Daoy (cell line): ENCODE measurements around the gene PHAF1. TPM values are rescaled to one million over a fixed set of nuclear protein-coding genes. Genes with fewer than 3 reads are reported as not detected.

Experiments used
- DNase-seq: peaks from one replicate; pipeline ENCODE4 v3.0.0-alpha.2; 2015; ENCODE audit warnings: low read depth
- total RNA-seq: library from RNA; depleted of rRNA; stranded (reverse); fragments of >200 nt; shearing (Covaris generic); gene quantifications from 2 replicates; pipeline ENCODE4 v1.2.3, GENCODE V29; 2014; rRNA removed

The PHAF1 gene
- 12.5 and 26.3 TPM in 2 replicates for total RNA-seq

DNA sequence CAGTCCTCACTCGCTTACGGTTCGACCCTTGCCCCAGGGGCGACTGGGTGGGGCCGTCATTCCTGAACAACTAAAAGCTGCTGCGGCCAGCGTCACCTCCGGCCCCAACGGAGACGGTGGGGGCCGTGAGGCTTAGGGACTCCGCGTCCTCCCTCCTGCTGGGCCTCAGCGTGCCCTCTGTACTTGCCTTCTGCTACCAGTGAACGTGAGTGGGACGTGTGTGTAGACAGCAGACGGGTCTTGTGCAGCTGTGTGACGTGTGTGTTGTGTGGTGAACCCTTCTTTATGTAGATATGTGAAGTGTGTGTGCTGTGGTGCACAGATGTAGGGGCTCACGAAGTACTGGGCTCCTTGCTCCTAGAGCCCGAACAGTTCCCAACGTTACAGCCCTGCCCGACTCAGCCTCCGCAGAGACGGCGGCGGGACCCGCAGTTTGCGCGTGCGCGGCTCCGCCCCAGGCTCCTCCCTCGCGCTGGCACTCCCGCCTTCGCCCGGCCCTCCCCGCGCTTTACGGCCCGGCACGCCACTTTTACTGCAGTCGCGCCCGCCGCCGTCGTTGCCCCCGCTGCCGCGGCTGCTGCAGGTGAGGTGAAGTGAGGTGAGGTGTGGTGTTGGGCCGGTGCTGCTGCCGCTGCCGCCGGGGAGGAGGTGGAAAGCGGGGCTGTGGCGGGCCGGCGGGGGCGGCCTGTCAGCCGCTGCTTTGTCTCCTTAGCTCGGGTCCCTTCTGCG, at the start of gene PHAF1:
TSS of gene PHAF1 (plus strand) at position 535 of the 729 bp plus-strand sequence. CDS start 235 bp downstream, outside the sequence.
- DNase-seq: peak; percentile 91

DNA sequence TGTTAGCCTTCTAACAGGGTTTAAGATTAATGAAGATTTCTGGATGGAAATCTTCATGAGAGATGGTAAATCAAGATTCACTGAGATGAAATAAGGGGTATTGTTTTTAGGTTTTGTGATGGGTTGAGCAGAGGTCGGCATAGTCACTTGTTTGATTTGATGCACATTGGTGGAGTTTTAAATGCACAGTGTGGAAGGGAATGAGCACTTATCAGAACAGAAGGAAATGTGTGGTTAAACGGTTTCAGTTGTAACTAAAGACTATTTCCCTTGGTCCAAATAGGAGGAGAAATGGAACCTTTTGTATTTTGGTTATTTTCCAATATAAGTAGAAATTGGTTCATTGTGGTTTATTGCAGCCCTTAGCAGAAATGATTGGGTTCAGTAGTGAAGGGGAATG, 46.7 kb upstream of the PHAF1 start:
- no peak for DNase-seq

DNA sequence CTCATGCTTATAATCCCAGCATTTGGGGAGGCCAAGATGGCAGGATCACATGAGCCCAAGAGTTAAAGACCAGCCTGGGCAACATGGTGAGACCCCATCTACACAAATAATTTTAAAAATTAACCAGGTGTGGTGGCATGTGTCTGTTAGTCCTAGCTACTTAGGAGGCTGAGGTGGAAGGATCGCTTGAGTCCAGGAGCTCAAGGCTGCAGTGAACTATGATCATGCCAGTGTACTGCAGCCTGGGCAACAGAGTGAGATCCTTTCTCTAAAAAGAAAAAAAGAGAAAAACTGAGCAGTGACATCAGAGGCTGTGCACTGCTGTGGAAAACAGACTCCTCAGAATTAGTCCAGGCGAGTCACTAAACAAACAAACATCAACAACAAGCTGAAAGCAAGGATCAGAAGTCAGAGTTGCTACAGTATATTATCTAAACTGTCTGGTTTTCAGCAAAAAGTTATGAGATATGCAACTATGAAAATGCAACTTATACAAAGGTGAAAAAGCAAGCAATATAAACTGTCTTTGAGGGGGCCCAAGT, 41.5 kb upstream of the PHAF1 start:
- no peak for DNase-seq

DNA sequence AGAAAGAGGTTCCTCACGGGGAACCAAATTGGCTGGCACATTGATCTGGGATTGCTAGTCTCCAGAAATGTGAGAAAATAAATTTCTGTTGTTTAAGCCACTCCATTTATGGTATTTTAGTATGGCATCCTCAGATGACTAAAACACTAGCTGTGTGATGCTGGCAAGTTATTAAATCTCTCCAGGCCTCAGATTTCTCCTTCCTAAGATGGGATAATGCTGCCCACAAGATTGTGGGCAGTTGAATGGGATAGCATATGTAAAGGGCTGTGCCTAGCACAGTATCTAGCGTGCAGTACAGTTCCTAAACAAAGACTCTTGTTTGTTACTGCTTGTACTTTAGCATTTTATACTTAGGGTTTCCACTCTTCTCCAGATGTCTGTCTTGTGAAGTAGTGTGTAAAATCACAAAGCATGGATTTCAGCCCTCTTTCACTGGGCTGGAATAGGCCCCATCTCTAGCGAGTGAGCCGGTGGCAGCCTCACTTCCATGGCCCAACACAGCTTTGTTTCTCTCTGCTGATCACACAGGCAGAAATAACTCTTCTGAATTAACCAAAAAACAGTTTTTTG, 38.2 kb upstream of the PHAF1 start:
- no peak for DNase-seq

DNA sequence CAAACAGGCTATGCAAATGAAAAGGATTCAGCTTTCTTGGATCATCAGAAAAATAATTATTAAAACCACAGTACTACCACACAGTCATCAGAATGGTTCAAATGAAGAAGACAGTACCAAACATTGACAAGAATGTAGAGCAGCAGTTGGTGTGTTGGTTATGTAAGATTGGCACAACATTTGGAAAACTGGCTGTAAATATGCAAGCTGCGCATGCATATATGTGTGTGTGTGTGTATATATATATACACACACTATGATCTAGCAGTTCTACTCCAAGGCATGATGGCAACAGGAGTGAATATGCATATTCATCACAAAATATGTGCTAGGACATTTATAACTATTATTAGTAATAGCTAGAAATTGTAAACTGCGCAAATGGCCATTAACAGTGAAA, 34.4 kb upstream of the PHAF1 start:
- DNase-seq: no peak

DNA sequence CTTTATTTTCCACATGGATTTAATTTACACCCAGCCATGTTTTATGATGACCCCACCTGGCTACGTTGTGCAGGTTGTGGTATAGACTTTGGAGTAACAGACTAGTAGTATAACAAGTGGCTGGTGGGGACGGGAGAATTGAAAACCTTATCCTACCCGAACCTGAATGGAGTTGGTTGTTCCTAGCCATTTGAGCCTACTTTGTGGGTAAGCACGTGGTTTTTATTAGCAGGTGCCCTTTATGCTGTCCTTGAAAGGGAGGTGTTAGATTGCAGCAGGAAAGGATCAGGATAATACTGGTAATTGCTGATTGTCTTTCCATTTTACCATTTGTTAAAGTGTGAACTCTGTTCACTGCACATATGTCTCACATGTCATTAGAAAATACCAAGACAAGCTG, 31.9 kb upstream of the PHAF1 start:
- DNase-seq: no peak

DNA sequence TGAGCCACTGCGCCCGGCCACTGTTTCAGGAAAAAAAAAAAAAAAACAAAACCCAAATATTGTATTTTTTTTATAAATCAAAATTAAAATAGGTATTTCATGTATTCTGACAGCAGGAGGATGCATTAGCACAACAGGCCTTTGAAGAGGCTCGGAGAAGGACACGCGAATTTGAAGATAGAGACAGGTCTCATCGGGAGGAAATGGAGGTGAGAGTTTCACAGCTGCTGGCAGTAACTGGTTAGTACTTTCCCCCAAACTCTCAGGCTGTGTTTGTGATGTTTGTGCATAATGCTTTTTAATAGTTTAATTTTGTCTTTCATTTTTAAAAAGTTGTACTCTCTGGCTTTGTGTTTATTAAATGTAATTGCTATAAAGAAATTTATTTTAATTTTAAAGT, 27.6 kb upstream of the PHAF1 start:
- no peak for DNase-seq

DNA sequence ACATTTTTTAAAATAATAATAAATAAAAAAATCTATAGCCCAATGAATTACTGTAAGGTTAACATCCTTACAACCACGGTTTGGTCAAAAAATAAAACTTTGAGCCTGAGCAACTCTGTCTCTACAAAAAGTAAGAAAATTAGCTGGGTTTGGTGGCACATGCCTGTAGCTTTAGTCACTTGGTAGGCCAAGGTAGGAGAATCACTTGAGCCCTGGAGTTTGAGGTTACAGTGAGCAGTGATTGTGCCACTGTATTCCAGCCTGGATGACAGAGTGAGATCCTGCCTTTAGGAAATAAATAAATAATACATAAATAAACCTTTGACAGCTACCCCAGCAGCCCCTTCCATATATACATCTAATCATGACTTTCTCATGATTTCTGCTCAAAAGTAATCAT, 26.9 kb upstream of the PHAF1 start:
- DNase-seq: no peak

DNA sequence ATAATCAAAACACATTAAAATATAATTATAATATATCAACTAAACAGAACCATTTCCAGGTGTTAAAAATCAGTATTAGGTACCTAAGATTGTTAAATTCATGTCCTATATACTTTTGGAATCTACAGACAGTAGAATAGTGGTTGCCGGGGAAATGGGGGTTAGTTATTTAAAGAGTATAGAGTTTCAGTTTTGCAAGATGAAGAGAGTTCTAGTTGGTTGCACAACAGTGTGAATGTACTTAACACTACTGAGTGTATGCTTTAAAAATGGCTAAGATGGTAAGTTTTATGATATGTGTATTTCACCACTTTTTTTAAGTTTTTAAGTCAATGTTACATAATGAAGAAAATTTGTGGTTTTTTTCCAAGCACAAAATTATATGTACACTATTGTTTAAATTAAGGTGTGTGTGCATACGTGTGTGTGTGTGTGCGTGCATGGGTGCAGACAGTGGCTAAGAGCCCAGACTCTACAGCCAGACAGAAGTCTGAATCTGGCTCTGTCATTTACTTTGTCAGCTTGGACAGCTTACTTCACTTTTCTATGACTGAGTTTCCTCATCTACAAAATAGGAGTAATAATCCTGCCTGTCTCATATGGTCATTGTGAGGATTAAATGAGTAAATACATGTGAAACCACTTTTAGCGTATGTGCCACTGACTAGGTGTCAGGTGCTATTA, 25.3 kb upstream of the PHAF1 start:
- no peak for DNase-seq

DNA sequence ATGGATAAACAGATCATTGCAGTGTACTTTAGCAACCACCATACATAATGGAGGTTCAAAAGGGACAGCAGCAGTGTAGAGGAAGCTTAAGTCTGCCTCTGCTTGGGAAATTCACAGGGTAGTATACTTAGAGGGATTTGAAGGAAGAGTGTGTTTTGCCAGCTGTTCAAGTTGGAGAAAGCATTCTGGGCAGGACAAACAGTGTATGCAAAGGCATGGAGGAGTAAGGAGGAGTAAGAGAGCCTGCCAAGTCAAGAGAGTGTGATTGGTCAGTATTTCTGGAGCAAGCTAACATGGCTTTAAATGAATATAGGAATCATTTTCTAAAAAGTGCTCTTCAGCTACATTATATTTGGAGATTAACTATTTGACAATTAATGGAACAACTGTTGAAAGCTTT, 22.9 kb upstream of the PHAF1 start:
- DNase-seq: no peak

DNA sequence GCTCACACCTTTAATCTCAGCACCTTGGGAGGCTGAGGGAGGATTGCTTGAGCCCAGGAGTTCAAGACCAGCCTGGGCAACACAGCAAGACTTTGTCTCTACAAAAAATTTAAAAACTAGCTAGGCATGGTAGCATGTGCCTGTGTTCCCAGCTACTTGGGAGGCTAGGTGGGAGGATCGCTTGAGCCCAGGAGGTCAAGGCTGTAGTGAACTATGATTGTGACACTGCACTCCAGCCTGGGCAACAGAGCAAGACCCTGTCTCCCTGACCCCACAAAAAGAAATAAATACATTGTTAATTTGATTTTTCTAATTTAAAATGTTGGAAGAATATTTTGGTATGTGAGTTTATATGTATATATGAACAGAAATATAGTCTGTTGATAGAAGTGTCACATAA, 22.4 kb upstream of the PHAF1 start:
- DNase-seq: no peak

DNA sequence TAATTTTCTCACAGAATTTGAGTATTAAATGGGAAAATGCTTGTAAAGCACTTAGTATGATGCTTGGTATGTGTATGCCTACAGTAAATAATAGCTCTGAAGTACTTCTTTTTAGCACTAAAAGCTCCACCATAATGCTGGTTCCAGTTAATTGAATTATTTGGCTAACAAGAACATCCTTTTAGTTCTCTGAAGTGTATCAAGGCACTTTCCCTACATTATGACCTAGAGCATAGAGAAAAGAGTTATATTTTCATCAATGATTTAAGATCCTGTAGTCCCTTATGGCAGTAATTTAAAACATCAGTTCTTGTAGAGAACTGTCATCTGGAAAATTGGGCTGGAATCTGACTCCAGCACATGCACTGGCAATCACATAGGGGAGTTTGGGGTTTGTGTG, 21.9 kb upstream of the PHAF1 start:
- no peak for DNase-seq

DNA sequence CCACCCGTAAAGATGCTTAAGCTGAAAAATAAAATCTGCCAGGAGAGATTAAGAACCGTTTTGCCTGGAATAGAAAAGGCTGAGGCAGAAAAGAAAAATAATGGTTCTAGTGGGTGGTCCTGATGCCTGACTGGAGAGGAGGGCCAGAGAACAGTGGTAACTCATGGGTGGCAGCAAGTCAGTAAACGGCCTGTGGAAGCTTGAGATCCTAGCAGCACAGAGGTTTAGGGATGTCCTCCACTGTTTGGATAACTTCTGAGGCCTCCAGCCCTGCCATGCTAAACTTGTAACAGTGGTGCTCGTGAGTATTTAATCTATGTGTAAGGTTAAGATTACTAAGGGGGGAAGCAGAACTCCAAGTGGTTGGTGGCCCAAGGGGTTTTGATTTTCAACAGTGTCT, 21.2 kb upstream of the PHAF1 start:
- DNase-seq: no peak

DNA sequence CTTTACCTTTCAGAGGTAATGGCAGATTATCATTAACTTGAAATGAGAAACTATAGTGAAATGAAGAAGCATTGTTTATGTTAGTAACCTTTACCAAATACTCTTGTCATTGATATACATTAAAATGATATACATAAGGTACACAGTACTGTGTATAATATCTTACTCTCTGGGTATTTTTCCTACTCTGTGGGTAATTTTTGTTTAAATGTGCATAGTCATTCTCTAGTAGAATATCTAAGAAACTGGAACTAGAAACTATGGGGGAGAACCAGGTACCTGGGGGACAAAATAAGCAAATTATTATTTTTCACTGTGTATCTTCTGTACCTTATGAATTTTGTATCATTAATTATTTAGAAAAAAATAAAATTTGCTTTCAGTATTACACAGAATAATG, 20.6 kb upstream of the PHAF1 start:
- no peak for DNase-seq

DNA sequence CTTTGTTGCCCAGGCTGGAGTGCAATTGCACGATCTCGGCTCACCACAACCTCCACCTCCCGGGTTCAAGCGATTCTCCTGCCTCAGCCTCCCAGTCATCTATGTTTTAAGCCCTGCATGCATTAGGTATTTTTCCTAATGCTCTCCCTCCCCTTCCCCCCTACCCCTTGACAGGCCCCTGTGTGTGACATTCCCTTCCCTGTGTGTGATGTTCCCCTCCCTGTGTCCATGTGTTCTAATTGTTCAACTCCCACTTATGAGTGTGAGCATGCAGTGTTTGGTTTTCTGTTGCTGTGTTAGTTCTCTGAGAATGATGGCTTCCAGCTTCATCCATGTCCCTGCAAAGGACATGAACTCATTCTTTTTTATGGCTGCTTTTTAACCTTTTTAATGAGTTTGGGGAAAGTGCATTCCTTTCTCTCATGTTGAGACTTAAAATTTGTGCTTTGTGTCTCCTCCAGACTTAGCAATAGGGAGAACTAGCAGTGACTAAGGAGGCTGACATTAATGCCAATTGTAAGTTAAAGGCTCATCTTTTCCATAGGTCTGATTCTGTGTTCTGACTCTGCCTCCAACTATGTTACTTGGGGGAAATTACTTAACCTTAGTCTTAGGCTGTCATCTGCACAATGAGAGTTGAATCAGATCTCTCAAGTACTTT, 17.7 kb upstream of the PHAF1 start:
- no peak for DNase-seq

DNA sequence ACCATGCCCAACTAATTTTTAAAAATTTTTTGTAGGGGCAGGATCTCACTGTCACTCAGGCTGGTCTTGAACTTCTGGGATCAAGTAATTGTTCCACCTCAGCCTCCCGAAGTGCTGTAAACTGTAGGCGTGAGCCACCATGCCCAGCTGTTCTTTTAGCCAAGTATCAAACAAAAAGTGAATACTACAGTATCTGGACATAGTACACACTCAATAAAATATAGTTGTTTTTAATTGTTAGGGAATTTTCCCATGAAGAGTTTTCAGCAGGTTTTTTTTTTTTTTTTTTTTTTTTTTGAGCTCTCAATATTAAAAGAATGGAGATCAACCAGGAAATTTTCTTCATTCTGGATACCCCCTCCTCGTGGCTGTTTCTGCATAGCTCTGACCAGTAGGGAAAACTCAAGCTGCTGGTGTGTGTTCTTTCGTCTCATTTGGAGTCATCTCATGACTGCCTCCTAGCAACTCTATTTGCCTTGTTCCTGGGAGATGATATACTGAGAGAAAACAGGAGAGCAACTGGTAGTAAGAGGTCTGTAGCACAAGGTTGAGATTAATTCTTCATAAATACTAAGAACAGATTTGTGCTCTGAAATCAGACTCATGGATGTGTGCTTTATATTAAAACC, 16.5 kb upstream of the PHAF1 start:
- DNase-seq: no peak

DNA sequence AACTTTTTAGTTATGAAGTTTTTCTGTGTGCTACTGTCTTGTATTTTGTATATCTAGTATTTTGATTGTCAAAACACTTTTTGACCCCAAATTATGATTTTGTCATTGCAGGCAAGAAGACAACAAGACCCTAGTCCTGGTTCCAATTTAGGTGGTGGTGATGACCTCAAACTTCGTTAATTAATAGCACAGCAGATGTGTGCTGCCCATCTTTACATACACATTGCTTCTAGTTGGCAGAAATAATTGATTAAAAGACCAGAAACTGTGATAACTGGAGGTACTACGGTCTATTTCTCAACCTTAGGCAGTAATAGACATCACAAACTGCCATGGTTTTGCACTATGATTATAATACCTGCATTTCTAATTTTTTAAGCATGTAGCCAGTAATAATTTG, 11.1 kb upstream of the PHAF1 start:
- no peak for DNase-seq

DNA sequence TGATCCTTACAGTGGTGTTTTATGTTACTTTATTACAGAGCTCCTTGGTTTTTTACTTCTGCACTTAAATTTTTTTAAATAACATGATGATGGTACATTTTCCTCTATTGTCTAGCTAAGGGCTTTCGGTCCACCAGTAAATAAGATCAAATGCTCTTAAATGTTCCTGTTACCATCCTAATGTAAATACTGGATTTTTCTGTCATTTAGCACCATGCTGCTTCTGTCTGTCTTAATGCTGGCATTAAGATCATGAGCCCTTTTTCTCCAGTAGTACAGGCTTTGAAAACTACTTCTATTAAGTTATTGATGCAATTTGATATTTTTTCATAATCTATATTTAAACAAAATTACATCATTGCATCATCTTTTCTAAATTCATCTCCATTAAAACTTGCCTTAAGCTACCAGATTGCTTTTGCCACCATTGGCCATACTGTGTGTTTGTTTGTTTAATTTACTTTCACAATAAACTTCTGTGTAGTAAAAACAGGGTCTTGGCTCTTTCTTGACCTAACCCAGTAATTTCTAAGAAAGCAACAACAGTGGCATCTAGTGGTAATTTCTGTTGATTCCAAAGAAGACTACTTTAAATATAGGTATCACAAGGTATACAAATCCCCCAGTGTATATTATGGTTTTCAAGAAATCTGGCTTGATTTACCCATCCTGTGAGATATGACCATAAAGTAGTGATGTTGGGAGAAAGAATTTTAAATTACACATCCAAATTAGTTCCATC, 9.0 kb upstream of the PHAF1 start:
- DNase-seq: no peak

DNA sequence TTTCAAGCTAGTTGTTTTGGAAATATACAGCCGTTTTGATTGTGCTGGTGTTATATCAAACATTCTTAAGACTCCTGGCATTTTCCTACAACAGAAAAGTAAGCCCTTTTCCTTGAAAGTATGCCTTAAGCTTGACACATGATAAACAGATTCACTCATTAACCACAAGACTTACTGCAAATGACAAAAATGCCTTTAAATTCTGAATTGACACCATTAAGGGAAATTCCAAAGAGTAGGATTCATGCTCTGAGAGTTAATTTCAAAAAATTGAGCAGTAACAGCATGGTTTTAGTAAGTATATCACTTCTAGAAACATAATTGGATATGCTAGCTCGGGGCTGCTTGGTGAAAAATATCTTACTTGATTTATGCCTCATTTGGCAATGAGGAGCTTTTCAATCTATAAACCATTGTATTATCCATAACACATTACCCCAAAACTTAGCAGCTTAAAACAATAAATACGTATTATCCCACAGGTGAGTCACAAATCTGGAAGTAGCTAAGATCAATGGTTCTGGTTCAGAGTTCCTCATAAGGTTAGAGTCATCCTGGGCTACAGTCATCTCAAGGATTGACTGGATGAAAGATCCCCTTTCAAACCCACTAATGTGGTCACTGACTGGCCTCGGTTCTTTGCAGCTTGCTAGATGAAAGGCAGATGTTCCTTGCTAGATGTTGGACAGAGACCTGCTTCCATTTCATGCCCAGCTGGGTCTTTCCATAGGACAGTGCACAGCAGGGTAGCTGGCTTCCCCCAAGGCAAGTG, 8.2 kb upstream of the PHAF1 start:
- DNase-seq: no peak

DNA sequence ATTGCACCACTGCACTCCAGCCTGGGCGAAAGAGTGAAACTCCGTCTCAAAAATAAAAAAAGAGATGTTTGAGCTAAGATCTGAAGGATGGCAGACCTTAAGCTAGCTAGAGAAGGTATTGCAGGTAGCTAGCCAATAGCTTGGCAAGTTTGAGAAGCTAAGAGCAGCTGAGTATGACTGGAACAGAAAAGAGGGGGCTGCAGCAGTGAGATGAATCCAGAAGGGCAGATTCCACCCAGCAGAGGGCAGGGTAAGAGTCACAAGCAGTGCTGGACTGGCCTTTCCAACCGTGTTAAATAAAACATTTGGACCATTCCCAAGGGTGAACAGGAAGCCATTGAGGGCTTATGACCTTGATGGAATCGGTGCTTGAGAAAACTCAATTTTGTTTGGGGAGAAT, 5.7 kb upstream of the PHAF1 start:
- DNase-seq: peak; percentile 37
